HL-60/S4 treated with retinoic acid at 250 ng/mL for 4 days and 3 days (cell line): ENCODE data around the gene MIA2.
"Not testable (repeated sequence)": the region's sequence is repeated elsewhere in the genome, so short reads cannot be mapped to it uniquely, and the experiment has no call there.

Experiments
- in situ Hi-C: fragments of 300-500 bp; cut with MboI; formaldehyde crosslinking; loops from 2 replicates; pipeline ENCODE4 v1.7.0; 2022; ENCODE audit warnings: low sequenced_read_pairs

The MIA2 gene

DNA sequence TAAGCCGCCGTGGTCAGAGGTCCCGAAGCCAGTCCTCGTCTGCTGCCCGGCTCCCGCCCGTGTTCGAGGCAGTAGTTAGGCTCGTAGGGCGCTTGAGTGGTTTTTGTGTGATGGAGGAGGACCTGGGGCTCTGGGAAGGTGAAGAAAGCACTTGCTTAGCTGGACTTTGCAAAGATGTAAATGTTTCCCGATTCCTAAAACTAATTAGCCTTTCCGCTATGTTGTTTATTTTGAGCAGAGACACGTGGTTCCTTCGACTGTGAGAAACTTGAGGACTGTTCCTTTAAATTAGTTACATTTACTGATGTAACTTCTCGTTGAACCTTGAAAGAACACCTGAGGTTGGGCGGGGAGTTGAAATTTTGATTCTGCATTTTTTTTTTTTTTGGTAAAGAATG lies 33.9 kb downstream of the MIA2 start:
- in situ Hi-C loops, result no loop called here

DNA sequence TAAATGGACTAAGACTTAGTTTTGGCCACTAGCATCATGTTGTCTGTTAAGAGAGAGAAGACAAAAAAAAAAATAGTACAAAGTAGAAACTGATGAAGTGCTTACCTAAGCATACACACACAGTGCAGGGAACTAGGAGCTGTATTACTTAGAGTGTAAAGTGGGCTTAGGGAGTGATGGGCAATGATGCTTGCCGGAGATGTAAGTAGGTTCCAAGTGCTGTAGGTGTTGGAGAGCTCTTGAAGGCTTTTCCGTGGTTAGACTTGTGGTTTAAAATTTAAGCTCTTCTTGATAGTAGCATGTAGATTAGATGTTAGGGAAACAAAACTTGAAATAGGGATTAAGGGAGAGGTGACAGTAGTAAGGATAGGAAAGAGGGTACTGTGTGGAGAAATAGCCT lies 34.7 kb downstream of the MIA2 start:
- in situ Hi-C loops, result no loop called here

DNA sequence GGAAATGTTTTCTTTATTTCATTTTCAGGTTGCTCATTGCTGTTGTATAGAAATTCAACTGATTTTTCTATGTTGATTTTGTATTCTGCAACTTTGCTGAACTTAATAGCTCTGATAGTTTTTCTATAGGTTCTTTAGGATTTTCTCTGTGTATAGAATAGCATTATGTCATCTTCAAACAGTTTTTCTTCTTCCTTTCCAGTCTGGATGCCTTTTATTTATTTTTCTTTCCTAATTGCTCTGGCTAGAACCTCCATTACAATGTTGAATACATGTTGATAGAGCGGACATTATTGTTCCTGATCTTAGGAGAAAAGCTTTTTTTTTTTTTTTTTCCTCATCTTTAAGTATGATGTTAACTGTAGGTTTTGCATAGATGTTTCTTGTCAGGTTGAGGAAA lies 39.2 kb downstream of the MIA2 start:
- in situ Hi-C loops, result no loop called here

DNA sequence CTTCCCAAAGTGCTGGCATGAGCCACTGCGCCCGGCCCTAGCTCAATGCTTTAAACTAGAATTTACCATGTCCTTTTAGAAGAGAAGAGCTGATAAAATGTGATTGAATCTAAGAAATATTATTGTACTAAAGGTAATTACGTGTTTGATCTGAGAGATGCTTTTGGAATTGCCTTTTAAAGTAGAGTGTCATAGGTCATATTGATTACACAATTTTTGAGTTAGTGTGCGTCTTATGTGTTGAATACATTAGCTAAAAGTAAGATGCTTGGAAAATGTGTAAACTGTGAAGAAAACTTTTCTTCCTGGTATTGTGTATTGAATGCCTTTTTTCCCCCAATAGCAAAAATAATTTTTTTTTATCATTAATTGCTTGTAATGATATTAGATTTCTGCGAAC lies 41.7 kb downstream of the MIA2 start:
- in situ Hi-C loops, result no loop called here

DNA sequence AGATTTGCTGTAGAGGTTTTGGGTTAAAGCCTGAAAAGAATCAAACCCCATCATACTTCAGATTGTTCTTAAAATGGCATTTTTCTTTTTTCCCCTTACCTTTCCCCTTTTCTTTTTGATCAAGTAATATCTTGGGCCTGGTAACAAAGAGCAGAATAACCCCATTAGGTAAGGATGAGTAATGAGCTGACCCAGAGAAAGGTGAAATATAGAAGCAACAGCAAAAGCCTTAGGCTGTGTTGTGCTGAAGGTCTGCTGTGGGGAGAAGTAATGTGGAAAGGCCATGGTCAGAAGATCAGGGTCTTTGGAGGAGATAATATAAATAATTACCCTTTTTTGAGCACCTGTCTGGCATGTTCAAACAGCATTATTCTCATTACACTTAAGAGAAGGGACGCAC lies 42.3 kb downstream of the MIA2 start:
- in situ Hi-C loops, result no loop called here

DNA sequence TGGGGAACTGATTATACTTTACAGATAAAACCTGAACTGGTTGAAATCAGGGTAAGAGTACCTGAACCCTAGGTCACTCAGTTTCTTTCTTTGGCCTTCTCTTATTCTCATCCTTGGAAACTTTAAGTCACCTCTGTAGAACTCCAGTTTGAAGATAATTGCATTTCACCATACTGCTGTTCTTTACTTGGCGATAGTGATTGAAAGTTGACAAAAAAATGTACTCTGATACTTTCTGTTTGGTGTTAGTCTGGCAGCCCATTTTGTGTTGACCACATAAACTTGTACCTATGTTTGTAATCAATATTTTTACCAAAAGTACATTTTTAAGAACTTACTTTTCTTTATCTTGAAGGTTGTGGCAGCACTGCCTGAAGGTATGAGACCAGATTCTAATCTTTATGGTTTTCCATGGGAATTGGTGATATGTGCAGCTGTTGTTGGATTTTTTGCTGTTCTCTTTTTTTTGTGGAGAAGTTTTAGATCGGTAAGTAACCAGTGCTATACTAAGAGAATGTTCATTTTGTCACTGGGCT lies 42.9 kb downstream of the MIA2 start:
- in situ Hi-C loops, result no loop called here

DNA sequence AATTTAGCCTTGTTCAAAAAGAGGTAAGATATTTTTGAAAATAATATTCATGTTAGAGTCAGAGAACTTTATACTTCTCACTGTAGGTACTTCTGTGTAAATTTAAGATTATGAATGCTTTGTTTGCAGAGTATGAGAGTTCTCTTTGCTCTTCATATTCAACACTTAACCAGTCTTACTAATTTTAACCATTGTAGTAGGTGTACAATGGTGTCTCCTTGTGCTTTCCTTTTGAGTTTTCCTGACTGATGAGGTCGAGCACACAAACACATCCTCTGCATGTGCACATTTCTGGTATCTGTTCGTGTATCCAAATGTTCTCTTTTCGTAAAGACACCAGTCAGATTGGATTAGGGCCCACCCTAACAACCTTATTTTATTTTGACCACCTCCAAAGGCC lies 45.8 kb downstream of the MIA2 start:
- in situ Hi-C loops, result no loop called here

DNA sequence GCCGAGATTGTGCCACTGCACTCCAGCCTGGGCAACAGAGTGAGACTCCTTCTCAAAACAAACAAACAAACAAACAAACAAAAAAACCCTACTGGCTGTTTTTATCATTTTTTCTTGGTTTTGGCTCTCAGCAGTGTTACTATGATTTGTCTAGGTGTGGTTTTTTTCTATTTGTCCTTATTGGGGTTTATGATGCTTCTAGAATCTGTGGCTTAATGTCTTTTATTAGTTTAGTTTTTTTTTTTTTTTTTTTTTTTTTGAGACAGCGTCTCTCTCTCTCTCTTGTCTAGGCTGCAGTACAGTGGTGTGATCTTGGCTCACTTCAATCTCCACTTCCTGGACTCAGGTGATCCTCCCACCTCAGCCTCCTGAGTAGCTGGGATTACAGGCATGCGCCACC lies 47.0 kb downstream of the MIA2 start:
- in situ Hi-C loops, result not testable (repeated sequence)

DNA sequence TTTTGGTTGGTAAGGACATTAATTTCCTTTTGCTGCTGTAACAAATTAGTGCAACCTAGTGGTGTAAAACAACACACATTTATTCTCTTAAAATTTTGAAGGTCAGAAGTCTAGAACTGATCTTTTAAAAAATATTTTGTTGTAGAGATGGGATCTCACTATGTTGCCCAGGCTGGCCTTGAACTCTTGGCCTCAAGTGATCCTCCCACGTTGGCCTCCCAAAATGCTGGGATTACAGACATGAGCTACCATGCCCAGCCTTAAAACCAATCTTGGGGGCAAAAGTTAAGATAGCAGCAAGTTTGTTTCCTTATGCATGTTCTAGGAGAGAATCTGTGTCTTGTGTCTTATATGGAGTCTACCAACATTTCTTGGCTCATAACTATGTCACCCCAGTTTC lies 55.8 kb downstream of the MIA2 start:
- in situ Hi-C loops, result no loop called here

DNA sequence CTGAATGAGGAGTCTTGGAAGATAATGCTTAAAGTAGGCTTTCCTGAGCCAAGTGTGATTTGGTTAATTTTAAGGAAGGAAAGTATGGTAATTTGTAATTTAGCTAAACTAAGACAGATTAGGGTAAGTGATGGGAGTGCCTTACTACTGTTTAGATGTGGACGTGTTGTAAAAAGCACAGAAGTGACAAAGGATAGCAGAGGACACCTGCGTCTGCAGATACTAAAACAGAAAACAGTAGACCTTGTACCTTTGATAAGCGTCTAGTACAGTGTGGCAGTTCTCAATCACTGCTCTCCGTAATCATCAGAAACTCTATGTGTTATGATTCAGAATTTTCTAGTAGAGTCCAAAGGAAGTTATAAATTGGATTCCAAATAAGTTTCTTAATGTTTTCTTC lies 58.0 kb downstream of the MIA2 start:
- in situ Hi-C loops, result no loop called here

DNA sequence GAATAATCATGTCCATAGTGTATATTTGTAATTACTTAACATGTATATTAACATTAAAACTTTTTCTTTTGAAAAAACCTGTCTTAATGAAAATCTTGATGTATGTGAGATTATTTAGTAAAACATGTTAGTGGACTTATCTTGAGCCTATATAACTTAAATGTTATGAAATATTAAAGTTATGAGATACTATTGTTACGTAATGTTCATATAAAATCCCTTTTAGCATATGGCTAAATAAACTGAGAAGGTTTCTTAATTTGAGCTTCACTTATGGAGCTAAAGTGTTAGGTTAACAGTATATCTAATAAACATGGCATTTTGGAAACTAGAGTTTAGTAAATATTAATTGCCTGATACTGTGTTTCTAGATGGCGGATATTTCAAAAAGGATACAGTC lies 59.9 kb downstream of the MIA2 start:
- in situ Hi-C loops, result no loop called here

DNA sequence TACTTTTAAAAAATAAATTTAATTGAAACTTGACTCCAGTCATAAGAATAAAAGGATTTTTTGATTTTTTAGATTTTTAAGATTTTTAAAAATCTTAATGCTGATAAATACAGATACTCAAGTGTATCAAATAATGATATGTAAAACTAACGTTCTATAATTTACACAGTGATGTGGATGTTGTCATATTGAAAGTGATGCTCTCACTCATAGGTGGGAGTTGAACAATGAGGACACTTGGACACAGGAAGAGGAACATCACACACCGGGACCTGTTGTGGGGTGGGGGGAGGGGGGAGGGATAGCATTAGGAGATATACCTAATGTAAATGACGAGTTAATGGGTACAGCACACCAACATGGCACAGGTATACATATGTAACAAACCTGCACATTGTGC lies 66.7 kb downstream of the MIA2 start:
- in situ Hi-C loops, result not testable (repeated sequence)

DNA sequence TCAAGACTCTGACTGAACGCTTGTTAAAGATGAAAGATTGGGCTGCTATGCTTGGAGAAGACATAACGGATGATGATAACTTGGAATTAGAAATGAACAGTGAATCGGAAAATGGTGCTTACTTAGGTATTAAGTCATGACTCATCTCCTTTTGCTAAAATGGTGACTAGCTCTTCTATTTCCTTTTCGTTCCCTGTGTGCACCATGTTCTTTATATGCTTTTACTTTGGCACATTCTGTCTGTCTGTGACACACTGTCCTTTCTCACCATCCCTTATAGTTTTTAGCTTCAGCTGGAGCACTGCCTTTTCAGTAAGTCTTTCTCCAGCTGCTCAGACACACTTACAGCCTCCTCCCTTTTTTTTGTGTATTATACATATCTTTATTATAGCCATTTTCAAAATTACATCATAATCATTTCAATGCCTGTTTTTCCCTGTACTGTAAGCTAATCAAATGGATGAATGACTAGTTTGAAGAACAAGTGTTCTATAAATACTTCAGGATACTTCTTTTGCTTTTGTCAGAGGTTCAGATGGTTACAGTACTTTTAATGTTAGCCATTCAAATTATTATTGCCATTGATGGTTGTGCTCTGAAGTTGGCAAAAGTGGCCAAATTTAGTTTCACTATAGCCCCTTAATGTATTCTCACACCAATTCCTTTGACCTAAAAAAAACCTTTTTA lies 68.6 kb downstream of the MIA2 start:
- in situ Hi-C loops, result no loop called here

DNA sequence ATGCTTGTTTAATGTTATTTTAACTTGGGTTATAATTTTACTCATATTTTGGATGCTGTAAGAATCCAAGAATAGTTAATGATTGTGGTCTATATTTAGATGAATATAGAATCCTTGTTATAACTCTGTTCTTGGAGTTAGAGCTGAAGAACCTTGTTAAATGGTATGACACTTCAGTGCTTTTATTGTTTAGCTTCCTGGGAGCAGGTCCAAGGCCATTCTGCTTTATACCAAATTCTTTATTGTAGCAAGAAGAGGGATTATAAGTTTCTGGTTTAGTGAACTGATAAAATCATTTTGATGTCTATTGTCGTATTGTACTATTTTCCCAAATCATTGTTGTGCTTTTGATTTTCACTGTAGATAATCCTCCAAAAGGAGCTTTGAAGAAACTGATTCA lies 69.4 kb downstream of the MIA2 start:
- in situ Hi-C loops, result no loop called here

DNA sequence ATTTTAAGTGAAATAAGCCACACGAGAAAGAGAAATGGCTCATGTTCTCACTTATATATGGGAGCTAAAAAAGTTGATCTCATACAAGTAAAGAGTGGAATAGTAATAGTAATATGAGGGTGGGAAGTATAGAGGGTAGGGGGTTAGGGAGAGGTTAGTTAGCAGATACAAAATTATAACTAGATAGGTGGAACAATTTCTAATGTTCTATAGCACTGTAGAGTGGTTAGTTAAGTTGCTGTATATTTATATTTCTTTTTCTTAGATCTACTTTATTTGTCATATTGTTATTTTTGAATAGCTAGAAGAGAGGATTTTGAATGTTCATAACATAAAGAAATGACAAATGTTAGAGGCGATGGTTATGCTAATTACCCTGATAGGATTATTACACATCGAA lies 74.1 kb downstream of the MIA2 start:
- in situ Hi-C loops, result no loop called here

DNA sequence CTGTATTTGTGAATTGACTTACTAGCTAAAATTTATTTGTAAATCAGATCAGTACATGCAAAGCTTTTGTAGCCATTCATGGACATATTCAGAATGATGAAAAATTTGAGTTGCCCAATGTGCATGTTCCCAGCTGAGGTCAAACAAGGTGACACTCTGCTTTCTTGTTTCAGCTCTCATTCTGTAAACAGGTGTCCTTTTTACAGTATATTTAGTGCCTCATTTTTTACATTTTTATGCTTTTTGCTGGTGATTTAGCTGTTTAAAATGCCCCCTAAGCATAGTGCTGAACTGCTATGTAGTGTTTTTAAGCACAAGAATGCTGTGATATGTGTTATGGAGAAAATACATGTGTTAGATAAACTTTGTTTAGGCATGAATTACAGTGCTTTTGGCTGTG lies 76.3 kb downstream of the MIA2 start:
- in situ Hi-C loops, result no loop called here

DNA sequence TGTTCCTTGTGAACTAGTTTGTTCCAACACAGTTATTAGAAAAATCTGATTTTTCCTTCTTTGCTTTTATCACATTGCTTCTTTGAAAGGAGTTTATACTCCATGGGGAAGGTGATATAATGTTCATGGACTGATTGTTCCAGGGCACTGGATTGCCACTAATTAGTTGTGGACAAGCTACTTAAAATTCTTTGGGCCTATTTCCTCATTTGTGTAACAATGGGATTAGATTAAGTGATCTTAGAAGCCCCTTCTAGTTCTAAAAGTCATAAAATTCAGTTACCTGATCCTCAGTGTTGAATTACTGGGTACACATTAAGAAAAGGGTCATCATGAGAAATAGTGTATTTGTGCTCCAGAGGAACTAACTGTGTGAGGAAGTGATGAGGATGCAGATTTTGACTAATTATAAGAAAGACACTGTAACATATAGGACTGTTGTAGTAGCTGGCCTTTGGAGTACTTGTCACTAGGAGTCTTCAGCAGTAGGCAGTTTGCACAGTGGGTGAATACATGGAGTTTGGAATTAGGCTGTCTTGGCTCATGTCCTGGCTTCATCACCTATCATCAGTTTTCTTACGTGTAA lies 82.2 kb downstream of the MIA2 start:
- in situ Hi-C loops, result no loop called here

DNA sequence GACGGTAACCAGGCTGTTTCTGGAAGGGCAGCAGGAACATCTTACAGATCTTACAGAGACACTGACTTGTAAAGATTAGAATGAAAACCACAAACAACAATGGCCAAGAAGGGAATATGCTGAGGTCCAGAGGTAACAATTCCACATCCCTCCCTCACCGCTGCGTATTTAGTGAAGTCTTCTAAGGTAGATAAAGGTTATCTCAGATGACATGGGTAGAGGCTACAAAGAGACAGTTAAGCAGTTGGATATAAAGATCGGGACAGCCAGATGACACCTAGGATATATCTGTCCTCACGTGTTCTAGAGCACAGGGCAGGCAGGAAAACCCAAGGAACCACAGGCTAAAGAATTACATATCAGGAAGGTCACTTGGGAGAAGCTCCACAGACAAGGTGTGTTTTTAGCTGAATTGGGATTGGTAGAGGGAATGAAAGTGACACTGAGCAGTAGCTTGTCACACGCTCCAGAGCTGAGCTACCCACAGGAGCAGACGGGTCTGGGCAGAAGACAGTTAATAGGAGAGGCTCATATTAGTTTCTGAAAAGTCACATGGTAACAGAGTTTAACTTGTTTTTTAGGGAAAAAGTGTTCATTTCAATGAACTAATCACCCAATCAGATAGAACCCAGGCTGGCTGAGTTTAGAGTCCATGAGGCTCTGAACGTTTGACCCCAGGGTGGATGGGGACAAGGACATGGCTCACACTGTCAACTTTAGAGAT lies 83.3 kb downstream of the MIA2 start:
- in situ Hi-C loops, result no loop called here

DNA sequence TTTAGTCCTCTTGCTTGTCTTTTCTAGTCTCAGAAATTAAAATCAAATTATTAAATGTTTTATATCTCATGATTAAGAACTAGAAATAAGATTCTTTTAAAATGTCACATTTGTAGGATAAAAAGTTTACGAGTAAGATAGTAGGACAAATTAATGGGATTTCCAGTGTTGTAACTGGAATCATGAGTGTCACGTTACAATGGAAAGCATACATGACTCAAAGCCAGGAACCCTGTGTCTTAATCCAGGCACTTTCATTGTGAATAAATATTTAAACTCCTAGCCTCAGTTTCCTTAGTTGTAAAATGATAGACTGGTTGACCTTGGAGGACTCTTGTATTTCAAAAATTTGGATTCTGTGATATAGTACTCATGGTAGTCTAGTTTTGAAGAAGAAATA lies 84.9 kb downstream of the MIA2 start:
- in situ Hi-C loops, result no loop called here

DNA sequence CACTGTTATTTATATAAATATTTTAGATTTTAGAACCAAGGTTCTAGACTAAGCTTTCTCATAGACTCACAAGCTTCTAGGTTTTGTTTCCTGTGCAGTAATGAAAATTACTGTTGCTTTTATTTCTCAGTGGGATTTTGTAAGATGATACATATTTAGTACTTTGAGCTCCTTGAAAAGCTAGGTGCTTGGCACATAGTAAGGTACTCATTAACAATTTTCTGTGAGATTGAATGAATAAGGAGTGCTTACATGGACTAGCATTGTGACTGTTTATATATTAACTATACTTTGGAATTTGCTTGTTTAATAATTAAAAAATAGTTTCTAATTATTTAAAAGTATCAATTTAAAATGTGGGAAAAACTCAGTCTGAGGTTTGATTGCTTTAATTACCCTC lies 85.7 kb downstream of the MIA2 start:
- in situ Hi-C loops, result no loop called here

DNA sequence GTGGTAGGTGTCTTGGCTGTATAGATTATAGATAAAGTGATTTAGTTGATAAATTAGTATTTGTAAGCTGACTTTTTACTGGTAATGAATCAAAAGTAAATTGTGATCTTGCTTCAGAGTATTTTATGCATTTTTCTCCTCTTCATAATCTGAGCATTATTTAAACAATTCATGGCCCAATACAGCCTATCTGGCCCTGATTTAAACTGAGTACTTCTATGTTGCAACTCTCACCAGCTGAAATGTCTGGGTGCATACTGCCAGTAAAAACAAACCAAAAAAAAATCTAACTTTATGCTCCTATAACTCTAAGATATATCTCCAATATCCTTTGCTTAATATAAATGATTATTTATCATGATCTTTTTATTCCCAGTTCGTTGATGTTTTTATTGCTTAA lies 86.6 kb downstream of the MIA2 start:
- in situ Hi-C loops, result no loop called here

DNA sequence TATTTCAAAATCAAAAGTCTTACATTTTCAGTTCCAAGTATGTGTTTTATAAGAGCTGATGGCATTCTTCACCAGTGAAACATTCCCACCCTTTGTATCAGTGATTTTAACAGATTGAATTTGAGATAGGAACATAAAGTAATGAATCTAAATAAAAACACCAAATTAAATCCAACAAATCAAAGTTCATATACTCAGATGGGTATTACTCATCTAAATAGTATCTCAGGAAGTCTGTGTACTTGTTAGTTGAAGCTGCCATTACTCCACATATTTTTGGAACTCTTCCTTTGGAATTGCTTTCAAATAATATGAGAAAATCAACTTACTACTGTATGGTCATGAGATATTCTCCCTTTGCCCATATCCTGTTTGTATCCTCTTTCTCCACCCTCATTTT lies 89.1 kb downstream of the MIA2 start:
- in situ Hi-C loops, result no loop called here
